ENCODE data around the gene SLC16A12. TPM values are rescaled to one million over a fixed set of nuclear protein-coding genes. Genes with fewer than 3 reads are reported as not detected.

Gene SLC16A12
- total and polyA plus RNA-seq, 2 donors (not counting 1 experiment from before 2014, with no cell fraction given), result under 0.01 to 0.26 TPM

GRCh38 chr10:89554433-89554832 is 19.0 kb upstream of the SLC16A12 start:
- no peak for TF ChIP-seq CTCF (conservative IDR thresholded peaks at IDR 0.05 in 1 of 2, IDR thresholded peaks at IDR 0.05 in 1 of 2; ENCODE audit: low read depth in 1 of 2, low read length in 2 of 2)
- no peak for TF ChIP-seq EZH2 (IDR thresholded peaks at IDR 0.05; ENCODE audit: low read length, missing control alignments)
- no peak for DNase-seq (ENCODE audit: low read depth in 2 of 2)
- Histone ChIP-seq H3K9ac (ENCODE audit: insufficient read depth, low read length) (no peak overlapping the region), H3K27ac (ENCODE audit: insufficient read depth, low read length) (no peak overlapping the region), H3K9me3 (ENCODE audit: control insufficient read depth, insufficient read depth, low read depth, low read length) (no peaks in the 10 kb centered on the region), H3K27me3 (ENCODE audit: control insufficient read depth, insufficient read depth, low read length) (no peaks in the 10 kb centered on the region), H3K4me3 (replicated peaks in 1 of 4; ENCODE audit: control extremely low read depth in 1 of 4, insufficient read depth in 1 of 4, low read depth in 3 of 4, low read length in 4 of 4) (no peak overlapping the region), H3K79me2 (ENCODE audit: control insufficient read depth, insufficient read depth, low read length) (no peaks in the 10 kb centered on the region), H4K20me1 (ENCODE audit: control insufficient read depth, extremely low read depth, insufficient read depth, low read length) (no peaks in the 10 kb centered on the region), H2AFZ (ENCODE audit: low read length) (no peak overlapping the region), H3K36me3 (ENCODE audit: control insufficient read depth, insufficient read depth, low read length) (no peaks in the 10 kb centered on the region), H3K4me1 (ENCODE audit: control insufficient read depth, extremely low read depth, insufficient read depth, low read length) (peaks cover 10% of the 10 kb centered on the region), H3K4me2 (ENCODE audit: extremely low read depth, insufficient read depth, low read length) (no peak overlapping the region)

- Histone ChIP-seq H3K9ac (ENCODE audit: insufficient read depth, low read length) (no peak overlapping the region), H3K4me2 (ENCODE audit: extremely low read depth, insufficient read depth, low read length) (no peak overlapping the region), H3K27ac (ENCODE audit: insufficient read depth, low read length) (no peak overlapping the region), H3K9me3 (ENCODE audit: control insufficient read depth, insufficient read depth, low read depth, low read length) (no peaks in the 10 kb centered on the region), H3K27me3 (ENCODE audit: control insufficient read depth, insufficient read depth, low read length) (no peaks in the 10 kb centered on the region), H4K20me1 (ENCODE audit: control insufficient read depth, extremely low read depth, insufficient read depth, low read length) (no peaks in the 10 kb centered on the region), H3K4me1 (ENCODE audit: control insufficient read depth, extremely low read depth, insufficient read depth, low read length) (peaks cover 10% of the 10 kb centered on the region), H2AFZ (ENCODE audit: low read length) (no peak overlapping the region), H3K4me3 (replicated peaks in 1 of 4; ENCODE audit: control extremely low read depth in 1 of 4, insufficient read depth in 1 of 4, low read depth in 3 of 4, low read length in 4 of 4) (no peak overlapping the region), H3K79me2 (ENCODE audit: control insufficient read depth, insufficient read depth, low read length) (no peaks in the 10 kb centered on the region), H3K36me3 (ENCODE audit: control insufficient read depth, insufficient read depth, low read length) (no peaks in the 10 kb centered on the region)
- TF ChIP-seq EZH2 (IDR thresholded peaks at IDR 0.05; ENCODE audit: low read length, missing control alignments) (no peak), CTCF (conservative IDR thresholded peaks at IDR 0.05 in 1 of 2, IDR thresholded peaks at IDR 0.05 in 1 of 2; ENCODE audit: low read depth in 1 of 2, low read length in 2 of 2) (no peak)
- DNase-seq (ENCODE audit: low read depth in 2 of 2), result peak; percentile 94 to 98
These were observed 17.8 kb upstream of the SLC16A12 start for GRCh38 chr10:89553064-89553734.

GRCh38 chr10:89552213-89552612 is 16.8 kb upstream of the SLC16A12 start:
- Histone ChIP-seq H3K9me3 (ENCODE audit: control insufficient read depth, insufficient read depth, low read depth, low read length) (no peaks in the 10 kb centered on the region), H3K4me1 (ENCODE audit: control insufficient read depth, extremely low read depth, insufficient read depth, low read length) (peaks cover 10% of the 10 kb centered on the region), H3K4me2 (ENCODE audit: extremely low read depth, insufficient read depth, low read length) (no peak overlapping the region), H3K9ac (ENCODE audit: insufficient read depth, low read length) (no peak overlapping the region), H3K27me3 (ENCODE audit: control insufficient read depth, insufficient read depth, low read length) (no peaks in the 10 kb centered on the region), H2AFZ (ENCODE audit: low read length) (no peak overlapping the region), H3K36me3 (ENCODE audit: control insufficient read depth, insufficient read depth, low read length) (no peaks in the 10 kb centered on the region), H4K20me1 (ENCODE audit: control insufficient read depth, extremely low read depth, insufficient read depth, low read length) (no peaks in the 10 kb centered on the region), H3K27ac (ENCODE audit: insufficient read depth, low read length) (no peak overlapping the region), H3K79me2 (ENCODE audit: control insufficient read depth, insufficient read depth, low read length) (no peaks in the 10 kb centered on the region), H3K4me3 (replicated peaks in 1 of 4; ENCODE audit: control extremely low read depth in 1 of 4, insufficient read depth in 1 of 4, low read depth in 3 of 4, low read length in 4 of 4) (no peak overlapping the region)
- DNase-seq (ENCODE audit: low read depth in 2 of 2), result no peak
- no peak for TF ChIP-seq EZH2 (IDR thresholded peaks at IDR 0.05; ENCODE audit: low read length, missing control alignments)
- no peak for TF ChIP-seq CTCF (conservative IDR thresholded peaks at IDR 0.05 in 1 of 2, IDR thresholded peaks at IDR 0.05 in 1 of 2; ENCODE audit: low read depth in 1 of 2, low read length in 2 of 2)
